ENCODE data around the gene TULP1. TPM values are rescaled to one million over a fixed set of nuclear protein-coding genes. Genes with fewer than 3 reads are reported as not detected.
A peak's percentile ranks its signal among the peaks of the same experiment; 100 is the strongest.

TULP1 gene
- total and polyA plus RNA-seq, 2 of the 13 experiments (the other 11 are each of a cell fraction or from before 2014, with no cell fraction given), result not detected

DNA sequence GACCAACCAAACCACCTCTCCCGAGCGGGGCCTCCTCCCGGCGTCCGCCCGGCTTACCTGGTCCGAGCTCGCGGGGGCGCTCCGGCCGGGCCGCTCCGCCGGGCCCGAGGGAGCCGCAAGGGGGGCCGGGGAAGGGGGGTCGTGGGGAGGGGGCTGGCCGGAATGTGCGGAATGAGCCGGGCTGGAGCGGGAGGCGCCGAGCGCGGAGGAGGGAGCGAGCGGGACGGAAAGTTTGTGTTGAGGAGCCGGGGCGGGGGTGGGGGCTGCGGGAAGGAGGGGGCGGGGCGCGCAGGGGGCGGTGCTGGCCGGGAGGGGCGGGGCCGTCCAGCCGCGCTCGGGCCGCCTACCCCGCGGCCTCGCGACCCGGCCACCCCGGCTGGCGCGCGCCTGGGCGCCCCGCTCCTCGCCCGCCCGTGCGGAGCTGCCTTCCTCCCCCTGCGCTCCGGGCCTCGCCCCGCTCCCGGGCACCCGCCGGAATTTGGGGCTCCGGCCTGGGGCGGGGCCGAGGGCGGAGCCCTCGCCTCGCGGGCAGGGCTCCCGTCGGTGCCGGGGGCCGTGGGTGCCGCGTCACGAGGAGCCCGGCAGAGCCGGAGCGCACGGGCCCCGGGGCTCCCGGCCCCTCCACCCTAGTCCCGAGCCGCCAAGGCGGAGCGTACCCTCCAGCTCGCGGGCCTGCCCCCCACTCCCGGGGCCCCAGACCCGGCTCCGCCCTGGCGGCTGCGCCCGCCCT lies 15.7 kb downstream of the TULP1 start, which contains the start of gene TEAD3 (continued):
- TF ChIP-seq, protein P1, sequence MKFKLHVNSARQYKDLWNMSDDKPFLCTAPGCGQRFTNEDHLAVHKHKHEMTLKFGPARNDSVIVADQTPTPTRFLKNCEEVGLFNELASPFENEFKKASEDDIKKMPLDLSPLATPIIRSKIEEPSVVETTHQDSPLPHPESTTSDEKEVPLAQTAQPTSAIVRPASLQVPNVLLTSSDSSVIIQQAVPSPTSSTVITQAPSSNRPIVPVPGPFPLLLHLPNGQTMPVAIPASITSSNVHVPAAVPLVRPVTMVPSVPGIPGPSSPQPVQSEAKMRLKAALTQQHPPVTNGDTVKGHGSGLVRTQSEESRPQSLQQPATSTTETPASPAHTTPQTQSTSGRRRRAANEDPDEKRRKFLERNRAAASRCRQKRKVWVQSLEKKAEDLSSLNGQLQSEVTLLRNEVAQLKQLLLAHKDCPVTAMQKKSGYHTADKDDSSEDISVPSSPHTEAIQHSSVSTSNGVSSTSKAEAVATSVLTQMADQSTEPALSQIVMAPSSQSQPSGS (CRISPR knock-in tag; IDR thresholded peaks at IDR 0.05), result no peak
- TF ChIP-seq, protein P2, sequence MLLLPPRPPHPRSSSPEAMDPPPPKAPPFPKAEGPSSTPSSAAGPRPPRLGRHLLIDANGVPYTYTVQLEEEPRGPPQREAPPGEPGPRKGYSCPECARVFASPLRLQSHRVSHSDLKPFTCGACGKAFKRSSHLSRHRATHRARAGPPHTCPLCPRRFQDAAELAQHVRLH (CRISPR knock-in tag; IDR thresholded peaks at IDR 0.05; ENCODE audit: borderline replicate concordance, low read depth), result no peak
- TF ChIP-seq, protein P3, sequence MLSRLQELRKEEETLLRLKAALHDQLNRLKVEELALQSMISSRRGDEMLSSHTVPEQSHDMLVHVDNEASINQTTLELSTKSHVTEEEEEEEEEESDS (CRISPR knock-in tag; IDR thresholded peaks at IDR 0.05; ENCODE audit: borderline replicate concordance), result no peak
- TF ChIP-seq ADNP (CRISPR knock-in tag; IDR thresholded peaks at IDR 0.05), result no peak
- TF ChIP-seq SAFB2 (CRISPR knock-in tag; IDR thresholded peaks at IDR 0.05; ENCODE audit: borderline replicate concordance, low read depth), result 0 out of 2 replicates have a peak, but pooled peaks have one; percentile 65
- no peak for TF ChIP-seq ZNF282 (IDR thresholded peaks at IDR 0.05; ENCODE audit: partially characterized antibody)
- TF ChIP-seq, protein P4, sequence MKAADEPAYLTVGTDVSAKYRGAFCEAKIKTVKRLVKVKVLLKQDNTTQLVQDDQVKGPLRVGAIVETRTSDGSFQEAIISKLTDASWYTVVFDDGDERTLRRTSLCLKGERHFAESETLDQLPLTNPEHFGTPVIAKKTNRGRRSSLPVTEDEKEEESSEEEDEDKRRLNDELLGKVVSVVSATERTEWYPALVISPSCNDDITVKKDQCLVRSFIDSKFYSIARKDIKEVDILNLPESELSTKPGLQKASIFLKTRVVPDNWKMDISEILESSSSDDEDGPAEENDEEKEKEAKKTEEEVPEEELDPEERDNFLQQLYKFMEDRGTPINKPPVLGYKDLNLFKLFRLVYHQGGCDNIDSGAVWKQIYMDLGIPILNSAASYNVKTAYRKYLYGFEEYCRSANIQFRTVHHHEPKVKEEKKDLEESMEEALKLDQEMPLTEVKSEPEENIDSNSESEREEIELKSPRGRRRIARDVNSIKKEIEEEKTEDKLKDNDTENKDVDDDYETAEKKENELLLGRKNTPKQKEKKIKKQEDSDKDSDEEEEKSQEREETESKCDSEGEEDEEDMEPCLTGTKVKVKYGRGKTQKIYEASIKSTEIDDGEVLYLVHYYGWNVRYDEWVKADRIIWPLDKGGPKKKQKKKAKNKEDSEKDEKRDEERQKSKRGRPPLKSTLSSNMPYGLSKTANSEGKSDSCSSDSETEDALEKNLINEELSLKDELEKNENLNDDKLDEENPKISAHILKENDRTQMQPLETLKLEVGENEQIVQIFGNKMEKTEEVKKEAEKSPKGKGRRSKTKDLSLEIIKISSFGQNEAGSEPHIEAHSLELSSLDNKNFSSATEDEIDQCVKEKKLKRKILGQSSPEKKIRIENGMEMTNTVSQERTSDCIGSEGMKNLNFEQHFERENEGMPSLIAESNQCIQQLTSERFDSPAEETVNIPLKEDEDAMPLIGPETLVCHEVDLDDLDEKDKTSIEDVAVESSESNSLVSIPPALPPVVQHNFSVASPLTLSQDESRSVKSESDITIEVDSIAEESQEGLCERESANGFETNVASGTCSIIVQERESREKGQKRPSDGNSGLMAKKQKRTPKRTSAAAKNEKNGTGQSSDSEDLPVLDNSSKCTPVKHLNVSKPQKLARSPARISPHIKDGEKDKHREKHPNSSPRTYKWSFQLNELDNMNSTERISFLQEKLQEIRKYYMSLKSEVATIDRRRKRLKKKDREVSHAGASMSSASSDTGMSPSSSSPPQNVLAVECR (CRISPR knock-in tag; IDR thresholded peaks at IDR 0.05; ENCODE audit: borderline replicate concordance), result no peak
- TF ChIP-seq ZBTB42 (CRISPR knock-in tag; IDR thresholded peaks at IDR 0.05), result no peak
- no peak for TF ChIP-seq ZNF225 (CRISPR knock-in tag; IDR thresholded peaks at IDR 0.05)
- no peak for TF ChIP-seq ZNF33A (CRISPR knock-in tag; IDR thresholded peaks at IDR 0.05; ENCODE audit: borderline replicate concordance)
- TF ChIP-seq ZNF274 (CRISPR knock-in tag; IDR thresholded peaks at IDR 0.05), result no peak
- TF ChIP-seq, protein P5, sequence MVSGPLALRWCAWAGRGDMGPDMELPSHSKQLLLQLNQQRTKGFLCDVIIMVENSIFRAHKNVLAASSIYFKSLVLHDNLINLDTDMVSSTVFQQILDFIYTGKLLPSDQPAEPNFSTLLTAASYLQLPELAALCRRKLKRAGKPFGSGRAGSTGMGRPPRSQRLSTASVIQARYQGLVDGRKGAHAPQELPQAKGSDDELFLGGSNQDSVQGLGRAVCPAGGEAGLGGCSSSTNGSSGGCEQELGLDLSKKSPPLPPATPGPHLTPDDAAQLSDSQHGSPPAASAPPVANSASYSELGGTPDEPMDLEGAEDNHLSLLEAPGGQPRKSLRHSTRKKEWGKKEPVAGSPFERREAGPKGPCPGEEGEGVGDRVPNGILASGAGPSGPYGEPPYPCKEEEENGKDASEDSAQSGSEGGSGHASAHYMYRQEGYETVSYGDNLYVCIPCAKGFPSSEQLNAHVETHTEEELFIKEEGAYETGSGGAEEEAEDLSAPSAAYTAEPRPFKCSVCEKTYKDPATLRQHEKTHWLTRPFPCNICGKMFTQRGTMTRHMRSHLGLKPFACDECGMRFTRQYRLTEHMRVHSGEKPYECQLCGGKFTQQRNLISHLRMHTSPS (CRISPR knock-in tag; IDR thresholded peaks at IDR 0.05; ENCODE audit: low read depth), result no peak
- peak; percentile 59; the same call in 1 of the 2 replicates for TF ChIP-seq POLR2G (IDR thresholded peaks at IDR 0.05; ENCODE audit: low read depth, low read length)
- no peak for TF ChIP-seq ZNF562 (CRISPR knock-in tag; IDR thresholded peaks at IDR 0.05; ENCODE audit: borderline replicate concordance)
- no peak for TF ChIP-seq ZNF253 (CRISPR knock-in tag; IDR thresholded peaks at IDR 0.05; ENCODE audit: borderline replicate concordance)
- no peak for TF ChIP-seq NR2F6 (IDR thresholded peaks at IDR 0.05)
- no peak for TF ChIP-seq NR2F6 (CRISPR knock-in tag; IDR thresholded peaks at IDR 0.05)
- TF ChIP-seq ZFY (CRISPR knock-in tag; IDR thresholded peaks at IDR 0.05), result peak; percentile 53
- TF ChIP-seq ZNF746 (CRISPR knock-in tag; IDR thresholded peaks at IDR 0.05), result no peak
- no peak for TF ChIP-seq CAMTA2 (CRISPR knock-in tag; IDR thresholded peaks at IDR 0.05; ENCODE audit: borderline replicate concordance)
- TF ChIP-seq ASH2L (IDR thresholded peaks at IDR 0.05; ENCODE audit: insufficient read length, low read depth, low read length), result peak; percentile 15
- no peak for TF ChIP-seq ZKSCAN8 (CRISPR knock-in tag; IDR thresholded peaks at IDR 0.05; ENCODE audit: borderline replicate concordance)
